Effector CD8-positive, alpha-beta T cell (primary cell): ENCODE measurements around the gene ARPC3.
"Not testable (repeated sequence)": the region's sequence is repeated elsewhere in the genome, so short reads cannot be mapped to it uniquely, and the experiment has no call there.

Experiments used
- DNase-seq: peaks from one replicate; lab custom pipeline; 2025; lab: John Stamatoyannopoulos, UW

ARPC3 gene

DNA sequence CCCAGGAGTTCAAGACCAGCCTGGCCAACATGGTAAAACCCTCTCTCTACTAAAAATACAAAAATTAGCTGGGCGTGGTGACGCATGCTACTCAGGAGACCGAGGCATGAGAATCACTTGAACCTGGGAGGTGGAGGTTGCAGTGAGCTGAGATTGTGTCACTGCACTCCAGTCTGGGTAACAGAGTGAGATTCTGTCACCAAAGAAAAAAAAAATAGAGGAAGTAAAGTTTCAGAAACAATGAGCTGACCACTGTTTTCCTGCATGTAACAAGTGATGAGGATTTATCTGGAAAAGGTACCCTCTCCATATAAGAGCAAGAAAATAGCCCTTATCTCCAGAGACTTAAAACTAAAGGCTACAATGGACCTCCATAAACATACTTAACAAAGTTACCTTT is 33.0 kb downstream of the ARPC3 start:
- not testable (repeated sequence) for DNase-seq

- DNase-seq = not testable (repeated sequence)
Measured at GRCh38 chr12:110410086-110410485, 40.1 kb downstream of the ARPC3 start.

GRCh38 chr12:110405126-110405662 is 44.9 kb downstream of the ARPC3 start:
- not testable (repeated sequence) for DNase-seq

DNA sequence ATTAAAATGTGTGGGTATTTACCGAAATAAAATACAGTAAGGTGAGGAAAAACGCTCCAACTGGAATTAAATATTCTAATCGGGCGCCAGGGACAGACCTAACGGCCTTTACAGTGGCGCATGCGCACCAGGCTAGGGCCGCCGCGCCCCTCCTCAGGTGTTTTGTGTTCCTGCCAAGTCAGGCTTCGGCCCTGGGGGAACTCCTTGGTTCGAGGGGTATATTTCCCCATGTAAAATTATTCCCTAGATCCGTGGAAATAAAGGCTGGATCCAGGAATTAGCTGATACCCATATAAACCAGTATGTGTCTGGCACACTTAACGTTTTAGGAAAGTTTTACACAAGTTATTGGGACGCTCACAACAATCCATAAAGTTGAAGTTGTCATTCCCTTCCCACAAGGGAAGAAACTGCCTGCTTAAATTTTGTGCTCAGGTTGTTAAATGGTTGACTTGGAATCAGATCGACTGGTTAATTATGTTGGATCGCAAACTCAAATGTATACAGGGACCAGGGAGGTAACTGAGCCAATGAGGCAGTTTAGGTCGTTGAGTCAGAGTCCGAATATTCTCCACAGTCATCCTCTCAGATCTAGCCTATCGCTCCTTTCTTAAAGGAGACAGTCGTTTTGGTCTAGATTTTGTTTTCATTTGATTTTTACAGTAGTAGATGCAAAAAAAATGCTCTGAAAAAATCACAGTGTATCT is 46.0 kb downstream of the ARPC3 start:
- peak; percentile 74 for DNase-seq

DNA sequence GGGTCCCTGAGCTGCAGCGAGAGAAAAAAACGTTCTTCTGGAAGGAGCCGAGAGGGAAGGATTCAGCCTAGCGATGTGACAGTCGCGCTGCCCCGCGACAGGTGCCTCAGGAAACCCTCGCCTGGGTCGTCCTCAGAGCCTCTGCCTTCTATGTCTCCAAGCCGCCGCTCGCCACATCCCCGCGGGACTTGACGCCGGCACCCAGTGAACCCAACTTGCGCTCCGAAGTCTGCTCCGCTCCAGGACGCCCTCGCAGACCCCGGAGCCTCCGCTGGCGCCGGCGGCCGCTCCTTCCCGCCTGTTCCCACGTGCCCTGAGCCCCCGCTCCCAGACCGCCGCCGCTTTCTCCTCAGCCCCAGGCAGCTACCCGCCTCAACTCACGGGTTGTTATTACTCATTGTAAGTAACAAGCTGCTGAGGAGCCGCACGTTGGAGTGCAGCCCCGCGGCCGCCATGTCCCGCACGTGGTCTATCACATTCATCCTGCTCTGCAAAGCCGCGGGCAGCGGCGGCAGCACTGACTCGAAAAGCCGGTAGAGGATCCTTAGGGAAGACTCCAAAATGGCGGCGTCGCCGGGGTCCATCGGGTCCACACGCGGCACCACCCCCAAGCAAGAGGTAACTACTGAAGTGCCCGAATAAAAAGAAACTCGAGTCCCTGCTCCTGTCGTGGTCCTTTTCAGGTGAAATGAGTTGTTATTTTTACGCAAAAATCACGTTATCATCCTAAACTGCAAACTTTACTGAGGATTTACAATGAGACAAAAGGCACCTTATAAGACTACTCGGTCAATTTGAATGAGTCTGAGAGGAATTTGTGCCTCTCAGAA is 46.8 kb downstream of the ARPC3 start, which contains the start of gene ANAPC7:
ANAPC7 (minus strand) TSS at position 563 of the 830 bp plus-strand sequence; CDS start at position 482, 81 bp downstream.
- DNase-seq = peak; percentile 85
